GM21825 (cell line): ENCODE results near the gene UEVLD.

Experiments used
- ATAC-seq: cut with Tn5 transposase; IDR thresholded peaks from one replicate; pipeline ENCODE4 v1.9.1; 2021; ENCODE audit warnings: mild to moderate bottlenecking, moderate library complexity; ENCODE audit not compliant: unreplicated experiment

The UEVLD gene

GRCh38 chr11:18502352-18502751, 86.2 kb downstream of the UEVLD start:
- no peak for ATAC-seq

DNA sequence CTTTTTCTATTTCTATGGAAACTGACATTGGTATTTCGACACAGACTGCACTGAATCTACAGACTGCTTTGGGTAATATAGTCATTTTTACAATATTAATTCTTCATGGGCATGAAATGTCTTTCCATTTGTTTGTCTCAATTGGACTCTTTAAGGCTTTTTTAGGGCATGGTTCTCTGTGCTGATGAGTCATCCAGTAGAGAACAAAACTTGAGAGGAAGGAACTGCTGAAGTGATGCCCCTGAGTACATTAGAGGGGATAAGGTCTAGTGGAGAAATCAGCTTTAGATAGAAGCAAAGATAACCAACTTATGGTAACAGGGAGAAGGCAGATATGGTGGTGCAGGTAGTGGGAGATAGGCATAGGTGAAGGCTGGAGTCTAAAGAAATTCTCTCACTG, 86.9 kb downstream of the UEVLD start:
- no peak for ATAC-seq

GRCh38 chr11:18498039-18498438, 90.5 kb downstream of the UEVLD start:
- ATAC-seq: no peak

DNA sequence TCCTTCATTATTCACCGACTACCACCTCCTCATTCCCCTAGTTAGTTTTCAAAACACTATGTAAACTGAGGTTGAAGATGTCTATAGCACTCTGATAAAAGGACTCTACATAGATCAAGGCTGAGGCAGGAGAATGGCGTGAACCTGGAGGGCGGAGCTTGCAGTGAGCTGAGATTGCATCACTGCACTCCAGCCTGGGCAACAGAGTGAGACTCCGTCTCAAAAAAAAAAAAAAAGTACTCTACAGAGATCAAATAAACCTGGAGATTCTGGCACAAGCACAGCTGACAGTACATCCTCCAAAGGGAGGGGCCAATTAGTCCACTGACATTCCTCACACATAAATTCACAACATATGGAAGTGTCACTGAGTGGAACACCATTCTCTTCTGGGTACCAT, 92.8 kb downstream of the UEVLD start:
- no peak for ATAC-seq

DNA sequence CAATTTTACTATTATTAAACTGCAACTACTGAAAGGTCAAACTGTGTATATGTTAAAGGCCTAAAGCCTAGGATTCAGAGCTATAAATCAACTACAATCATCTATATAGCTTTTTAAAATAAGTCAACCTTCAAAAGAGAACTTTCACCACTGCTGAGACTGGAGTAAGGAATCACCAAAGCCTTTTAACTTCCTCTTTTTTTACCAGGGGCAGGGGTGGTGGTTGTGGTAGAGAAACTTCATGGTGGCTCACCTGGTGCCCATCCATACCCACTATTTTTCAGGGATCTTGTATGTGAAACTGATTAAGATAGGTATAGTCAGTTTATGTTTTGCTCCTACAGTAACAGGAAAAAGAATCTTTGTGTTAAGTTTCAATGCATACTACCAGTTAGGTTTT, 93.3 kb downstream of the UEVLD start:
- no peak for ATAC-seq

DNA sequence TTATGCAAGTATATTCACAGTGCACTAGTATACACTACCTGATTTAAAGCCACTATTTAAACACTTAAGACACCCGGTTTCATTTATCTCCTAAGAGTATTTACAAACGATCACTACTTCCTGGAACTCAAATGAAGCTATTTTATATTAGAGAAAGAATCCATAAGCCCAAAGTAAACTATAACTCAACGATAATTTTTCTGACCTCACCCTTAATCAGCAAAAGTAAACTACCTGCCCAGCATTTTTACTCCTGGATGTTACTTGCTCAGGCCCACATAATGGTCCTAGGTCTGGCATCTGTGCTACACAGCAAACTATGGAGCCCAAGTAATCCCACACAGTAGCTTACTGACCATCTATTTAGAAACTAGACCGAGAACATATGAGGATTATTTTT, 95.2 kb downstream of the UEVLD start:
- no peak for ATAC-seq

GRCh38 chr11:18492888-18493287, 95.6 kb downstream of the UEVLD start:
- ATAC-seq: no peak

DNA sequence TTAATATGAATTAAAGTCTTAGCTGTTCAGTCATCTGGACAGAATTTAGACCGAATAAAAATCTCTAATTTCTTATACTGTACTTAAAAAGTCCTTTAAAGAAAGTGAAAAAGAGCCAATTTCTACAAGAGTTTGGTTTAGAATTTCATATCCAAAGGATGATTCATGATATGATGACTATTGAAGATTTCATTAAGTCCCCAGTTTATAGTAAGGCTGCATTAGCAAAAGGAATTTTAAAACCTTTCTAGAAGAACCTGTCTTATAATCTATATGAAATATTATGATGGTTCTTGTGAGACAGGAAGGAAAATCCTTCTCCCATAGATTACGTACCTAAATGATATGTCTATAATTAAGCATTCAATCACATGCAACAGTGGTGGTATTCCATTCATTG, 96.6 kb downstream of the UEVLD start:
- no peak for ATAC-seq

DNA sequence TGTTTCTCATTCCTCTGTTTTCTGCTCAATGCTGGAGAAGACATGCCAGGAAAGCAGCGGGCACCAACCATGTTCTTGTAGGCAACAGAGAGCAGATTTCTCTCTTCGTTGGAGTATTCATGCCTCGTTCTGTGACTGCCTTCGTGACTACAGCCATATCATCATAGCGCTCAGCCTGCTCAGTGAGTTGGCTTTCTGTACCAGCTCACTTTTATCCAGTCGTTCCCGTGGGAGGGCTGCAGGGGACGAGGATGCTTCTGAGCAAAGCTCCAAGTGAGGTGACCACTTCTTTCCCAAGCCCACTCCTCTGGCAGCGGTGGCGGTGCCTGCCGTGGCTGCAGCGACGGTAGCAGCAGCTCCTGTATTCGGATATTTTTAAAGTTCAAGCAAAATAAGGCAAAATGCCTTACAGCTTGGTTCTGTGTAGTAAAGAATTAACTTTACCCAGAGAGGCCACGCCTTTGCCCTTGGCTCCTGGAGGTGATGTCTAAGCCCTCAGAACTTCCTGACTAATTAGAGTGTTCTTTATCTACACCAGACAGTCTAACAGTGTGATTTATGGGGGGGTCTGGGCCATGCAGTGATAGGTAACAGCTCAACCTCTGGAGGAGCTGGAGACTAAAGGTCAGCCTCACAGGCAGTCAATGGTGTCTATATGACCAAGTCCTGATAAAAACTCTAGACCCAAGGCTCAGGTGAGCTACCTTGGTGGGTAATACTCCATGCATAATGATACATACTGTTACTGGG, 97.6 kb downstream of the UEVLD start:
- no peak for ATAC-seq

GRCh38 chr11:18490319-18490718, 98.2 kb downstream of the UEVLD start:
- no peak for ATAC-seq

GRCh38 chr11:18485913-18486528, 102.5 kb downstream of the UEVLD start:
- no peak for ATAC-seq
